ENCODE measurements around the gene PLXNA2.

DNA sequence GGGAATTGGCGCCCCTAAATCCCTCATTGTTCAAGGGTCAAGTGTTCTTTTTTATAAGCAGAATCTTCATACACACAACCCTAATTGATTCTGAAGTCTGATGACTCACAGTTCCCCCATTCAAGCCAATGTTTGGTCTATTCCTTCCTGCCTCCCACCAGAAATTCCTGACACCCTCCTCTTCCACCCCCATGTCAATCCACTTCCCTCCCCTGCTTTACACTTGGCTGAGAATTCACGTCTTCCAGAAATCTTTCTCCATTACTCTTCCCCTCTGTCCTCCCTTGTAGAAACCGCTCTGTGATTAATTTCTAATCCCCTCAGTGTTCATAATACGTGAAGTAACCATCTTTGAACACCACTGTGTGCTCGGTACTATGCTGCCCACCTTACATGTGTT is 257.0 kb downstream of the PLXNA2 start:
- TF ChIP-seq POLR2AphosphoS5 (IDR thresholded peaks at IDR 0.05; ENCODE audit: low read depth, low read length) = no peak
- no peak for TF ChIP-seq TAF1 (IDR thresholded peaks at IDR 0.05; ENCODE audit: borderline replicate concordance, insufficient read depth, low read length)
- TF ChIP-seq SIN3A (IDR thresholded peaks at IDR 0.05; ENCODE audit: borderline replicate concordance, insufficient read depth, low read length) = no peak
- TF ChIP-seq, protein P1, sequence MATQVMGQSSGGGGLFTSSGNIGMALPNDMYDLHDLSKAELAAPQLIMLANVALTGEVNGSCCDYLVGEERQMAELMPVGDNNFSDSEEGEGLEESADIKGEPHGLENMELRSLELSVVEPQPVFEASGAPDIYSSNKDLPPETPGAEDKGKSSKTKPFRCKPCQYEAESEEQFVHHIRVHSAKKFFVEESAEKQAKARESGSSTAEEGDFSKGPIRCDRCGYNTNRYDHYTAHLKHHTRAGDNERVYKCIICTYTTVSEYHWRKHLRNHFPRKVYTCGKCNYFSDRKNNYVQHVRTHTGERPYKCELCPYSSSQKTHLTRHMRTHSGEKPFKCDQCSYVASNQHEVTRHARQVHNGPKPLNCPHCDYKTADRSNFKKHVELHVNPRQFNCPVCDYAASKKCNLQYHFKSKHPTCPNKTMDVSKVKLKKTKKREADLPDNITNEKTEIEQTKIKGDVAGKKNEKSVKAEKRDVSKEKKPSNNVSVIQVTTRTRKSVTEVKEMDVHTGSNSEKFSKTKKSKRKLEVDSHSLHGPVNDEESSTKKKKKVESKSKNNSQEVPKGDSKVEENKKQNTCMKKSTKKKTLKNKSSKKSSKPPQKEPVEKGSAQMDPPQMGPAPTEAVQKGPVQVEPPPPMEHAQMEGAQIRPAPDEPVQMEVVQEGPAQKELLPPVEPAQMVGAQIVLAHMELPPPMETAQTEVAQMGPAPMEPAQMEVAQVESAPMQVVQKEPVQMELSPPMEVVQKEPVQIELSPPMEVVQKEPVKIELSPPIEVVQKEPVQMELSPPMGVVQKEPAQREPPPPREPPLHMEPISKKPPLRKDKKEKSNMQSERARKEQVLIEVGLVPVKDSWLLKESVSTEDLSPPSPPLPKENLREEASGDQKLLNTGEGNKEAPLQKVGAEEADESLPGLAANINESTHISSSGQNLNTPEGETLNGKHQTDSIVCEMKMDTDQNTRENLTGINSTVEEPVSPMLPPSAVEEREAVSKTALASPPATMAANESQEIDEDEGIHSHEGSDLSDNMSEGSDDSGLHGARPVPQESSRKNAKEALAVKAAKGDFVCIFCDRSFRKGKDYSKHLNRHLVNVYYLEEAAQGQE (IDR thresholded peaks at IDR 0.05; ENCODE audit: insufficient read depth in 1 of 2, low read depth in 2 of 2, low read length in 2 of 2) = no peak
- no peak for TF ChIP-seq FOXP2 (optimal IDR thresholded peaks at IDR 0.05; ENCODE audit: borderline replicate concordance, extremely low read depth, extremely low read length, insufficient read depth)
